Stimulated activated CD4-positive, alpha-beta T cell treated with anti-CD3 and anti-CD28 coated beads, TNF-alpha, amount 100 ng/mL, for 24 hours (primary cell): ENCODE results near the gene RAB29.
A peak's percentile ranks its signal among the peaks of the same experiment; 100 is the strongest.

Source experiments
- DNase-seq, 3 experiments: peaks; one replicate each; pipeline ENCODE4 v3.0.0-alpha.2; 2020; ENCODE audit warnings: low read depth in 3 of 3

RAB29 gene

GRCh38 chr1:205794011-205794730 is 18.9 kb upstream of the RAB29 start:
- no peak for DNase-seq

GRCh38 chr1:205792961-205793673 is 17.8 kb upstream of the RAB29 start:
- DNase-seq, result no peak

GRCh38 chr1:205792481-205792881 is 17.2 kb upstream of the RAB29 start:
- DNase-seq, result no peak

- DNase-seq, result peak in 2 of 3 experiments; percentile 43 to 48
Measured at GRCh38 chr1:205791568-205792180, 16.4 kb upstream of the RAB29 start.

- DNase-seq, result no peak
Measured at GRCh38 chr1:205787287-205787916, 12.1 kb upstream of the RAB29 start.

GRCh38 chr1:205786601-205787000 is 11.3 kb upstream of the RAB29 start:
- DNase-seq, result no peak

GRCh38 chr1:205785446-205785845 is 10.2 kb upstream of the RAB29 start:
- no peak for DNase-seq

- no peak for DNase-seq
Measured at GRCh38 chr1:205783904-205784303, 8.6 kb upstream of the RAB29 start.

GRCh38 chr1:205783433-205783795 is 8.1 kb upstream of the RAB29 start:
- no peak for DNase-seq

- DNase-seq, result no peak
Measured at GRCh38 chr1:205782627-205783432, 7.5 kb upstream of the RAB29 start.

- no peak for DNase-seq
Measured at GRCh38 chr1:205780335-205780734, 5.1 kb upstream of the RAB29 start.

GRCh38 chr1:205777994-205778393 is 2.7 kb upstream of the RAB29 start:
- DNase-seq, result no peak

GRCh38 chr1:205775717-205776056 is 405 bp upstream of the RAB29 start:
- no peak for DNase-seq

- peak in 2 of 3 experiments; percentile 6 to 30 for DNase-seq
Measured at GRCh38 chr1:205774198-205775014, 876 bp downstream of the RAB29 start.

GRCh38 chr1:205772607-205773032 is 2.7 kb downstream of the RAB29 start:
- DNase-seq, result no peak

GRCh38 chr1:205770618-205771017 is 4.7 kb downstream of the RAB29 start:
- DNase-seq, result no peak

GRCh38 chr1:205769641-205770365 is 5.5 kb downstream of the RAB29 start:
- DNase-seq, result no peak

- DNase-seq, result no peak
Measured at GRCh38 chr1:205767248-205767647, 8.0 kb downstream of the RAB29 start.

GRCh38 chr1:205766570-205766969 is 8.7 kb downstream of the RAB29 start:
- DNase-seq, result no peak

- no peak for DNase-seq
Measured at GRCh38 chr1:205766038-205766437, 9.2 kb downstream of the RAB29 start.
